ENCODE measurements around the gene ACTL7B. TPM values are rescaled to one million over a fixed set of nuclear protein-coding genes. Genes with fewer than 3 reads are reported as not detected.

Gene ACTL7B
- total and polyA plus RNA-seq, 10 donors: 0.11 TPM; not detected in 9

DNA sequence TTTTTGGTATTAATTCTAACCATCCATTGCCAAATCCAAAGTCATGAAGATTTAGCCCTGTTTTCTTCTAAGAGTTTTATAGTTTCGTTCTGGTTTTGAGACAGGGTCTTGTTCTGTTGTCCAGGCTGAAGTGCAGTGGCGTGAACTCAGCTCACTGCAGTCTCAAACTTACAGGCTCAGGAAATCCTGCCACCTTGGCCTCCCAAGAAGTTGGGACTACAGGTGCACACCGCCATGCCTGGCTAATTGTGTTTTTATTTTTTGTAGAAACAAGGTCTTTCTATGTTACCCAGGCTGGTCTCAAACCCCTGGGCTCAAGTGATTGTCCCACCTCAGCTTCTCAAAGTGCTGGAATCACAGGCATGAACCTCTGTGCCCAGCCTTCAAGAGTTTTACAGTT, 27.3 kb upstream of the ACTL7B start:
- intact Hi-C loops (cut with DNase I; ENCODE audit: low total_unique reads): no loop called here
- 94 to 98% (median 97%) methylated on average over 3 of the region's 3 CpGs for WGBS, 5 donors
- Histone ChIP-seq H3K9me3 (no peaks in the 10 kb centered on the region), H3K4me3 (no peak overlapping the region), H3K4me1 (peaks cover 0 to 14% (median 2%) of the 10 kb centered on the region in 6 donors), H3K27ac (no peak overlapping the region), H3K36me3 (peaks cover 0 to 78% (median 49%) of the 10 kb centered on the region in 6 donors), H3K27me3 (replicated peaks in 1 of 7) (no peaks in the 10 kb centered on the region)
- TF ChIP-seq, protein P1, sequence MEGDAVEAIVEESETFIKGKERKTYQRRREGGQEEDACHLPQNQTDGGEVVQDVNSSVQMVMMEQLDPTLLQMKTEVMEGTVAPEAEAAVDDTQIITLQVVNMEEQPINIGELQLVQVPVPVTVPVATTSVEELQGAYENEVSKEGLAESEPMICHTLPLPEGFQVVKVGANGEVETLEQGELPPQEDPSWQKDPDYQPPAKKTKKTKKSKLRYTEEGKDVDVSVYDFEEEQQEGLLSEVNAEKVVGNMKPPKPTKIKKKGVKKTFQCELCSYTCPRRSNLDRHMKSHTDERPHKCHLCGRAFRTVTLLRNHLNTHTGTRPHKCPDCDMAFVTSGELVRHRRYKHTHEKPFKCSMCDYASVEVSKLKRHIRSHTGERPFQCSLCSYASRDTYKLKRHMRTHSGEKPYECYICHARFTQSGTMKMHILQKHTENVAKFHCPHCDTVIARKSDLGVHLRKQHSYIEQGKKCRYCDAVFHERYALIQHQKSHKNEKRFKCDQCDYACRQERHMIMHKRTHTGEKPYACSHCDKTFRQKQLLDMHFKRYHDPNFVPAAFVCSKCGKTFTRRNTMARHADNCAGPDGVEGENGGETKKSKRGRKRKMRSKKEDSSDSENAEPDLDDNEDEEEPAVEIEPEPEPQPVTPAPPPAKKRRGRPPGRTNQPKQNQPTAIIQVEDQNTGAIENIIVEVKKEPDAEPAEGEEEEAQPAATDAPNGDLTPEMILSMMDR (IDR thresholded peaks at IDR 0.05 in 8 of 11, conservative IDR thresholded peaks at IDR 0.05 in 3 of 11): no peak
- TF ChIP-seq POLR2AphosphoS5 (IDR thresholded peaks at IDR 0.05) (no peak), POLR2A (IDR thresholded peaks at IDR 0.05) (no peak)
- no peak for DNase-seq

DNA sequence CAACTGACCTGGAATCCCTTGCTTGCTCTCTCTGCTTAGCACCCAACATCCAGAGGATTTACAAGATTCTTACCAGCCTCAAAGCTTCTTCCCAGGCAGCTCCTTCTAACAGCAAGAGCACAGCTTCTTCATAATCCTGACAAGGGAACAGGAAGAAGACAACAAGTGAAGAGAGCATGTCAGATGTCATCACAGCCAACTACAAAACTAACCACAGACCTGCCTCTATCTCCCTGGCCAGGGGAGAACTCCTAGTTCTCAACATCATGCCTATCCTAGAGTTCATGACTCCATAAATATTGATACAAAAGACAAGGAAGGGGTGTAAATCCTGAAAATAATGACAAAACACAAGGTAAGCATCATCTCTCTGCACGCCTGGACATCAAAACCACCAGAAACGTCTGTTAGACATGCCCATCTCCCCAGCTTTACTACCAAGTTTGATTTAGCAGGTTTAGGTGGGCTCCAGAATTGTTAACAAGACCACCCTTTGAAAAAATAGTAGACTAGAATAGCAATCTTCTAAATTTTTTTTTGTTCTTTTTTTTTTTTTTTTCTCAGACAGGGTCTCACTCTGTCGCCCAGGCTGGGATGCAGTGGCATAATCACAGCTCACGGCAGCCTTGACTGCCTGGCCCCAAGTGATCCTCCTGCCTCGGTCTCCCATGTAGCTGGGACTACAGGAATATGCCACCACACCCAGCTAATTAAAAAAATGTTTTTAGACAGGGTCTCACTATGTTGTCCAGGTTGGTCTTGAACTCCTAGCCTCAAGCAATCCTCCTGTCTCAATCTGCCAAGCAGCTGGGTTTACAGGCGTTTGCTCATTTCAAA, 26.5 kb upstream of the ACTL7B start:
- DNase-seq: no peak
- 94 to 97% (median 97%) methylated on average over 6 of the region's 6 CpGs for WGBS, 5 donors
- no peaks in the 10 kb centered on the region for H3K9me3 ChIP-seq
- peaks cover 0 to 78% (median 54%) of the 10 kb centered on the region in 6 donors for H3K36me3 ChIP-seq
- H3K27me3 ChIP-seq (replicated peaks in 1 of 7): no peaks in the 10 kb centered on the region
- intact Hi-C loops (cut with DNase I; ENCODE audit: low total_unique reads): no loop called here
- no peak overlapping the region for H3K4me3 ChIP-seq
- H3K4me1 ChIP-seq: peaks cover 0 to 14% (median 1%) of the 10 kb centered on the region in 6 donors
- no peak overlapping the region for H3K27ac ChIP-seq
- TF ChIP-seq, protein P1 (IDR thresholded peaks at IDR 0.05 in 8 of 11, conservative IDR thresholded peaks at IDR 0.05 in 3 of 11): no peak
- TF ChIP-seq POLR2AphosphoS5 (IDR thresholded peaks at IDR 0.05) (no peak), POLR2A (IDR thresholded peaks at IDR 0.05) (no peak)

DNA sequence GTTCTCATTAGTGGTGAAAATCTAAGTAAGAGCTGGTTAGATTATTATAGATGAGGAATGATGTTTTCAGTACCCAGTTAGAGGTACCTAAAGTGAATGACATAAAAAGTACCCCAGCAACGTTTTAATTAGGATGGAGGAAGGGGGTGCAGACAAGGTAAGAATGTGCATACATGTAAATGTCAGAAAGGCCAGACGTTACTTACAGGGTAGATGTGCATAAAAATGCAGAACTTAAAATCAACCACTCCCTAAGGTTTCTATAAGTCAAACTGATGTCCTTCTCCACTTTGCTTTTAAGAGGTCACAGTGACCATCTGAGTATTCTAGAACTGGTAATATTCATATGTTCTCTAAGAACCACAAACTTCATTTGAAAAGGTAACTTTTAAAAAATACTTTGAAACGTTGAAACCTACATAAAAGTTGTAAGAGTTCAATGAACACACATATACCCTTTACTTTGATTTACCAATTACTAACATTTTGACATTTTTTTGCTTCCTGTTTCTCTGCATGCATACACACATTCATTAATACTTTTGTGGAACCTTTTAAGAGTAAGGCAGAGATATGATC, 25.0 kb upstream of the ACTL7B start:
- Histone ChIP-seq H3K27me3 (replicated peaks in 1 of 7) (no peaks in the 10 kb centered on the region), H3K9me3 (no peaks in the 10 kb centered on the region), H3K27ac (no peak overlapping the region), H3K4me1 (peaks cover 0 to 4% (median 0%) of the 10 kb centered on the region in 6 donors), H3K4me3 (no peak overlapping the region), H3K36me3 (peaks cover 0 to 82% (median 65%) of the 10 kb centered on the region in 6 donors)
- TF ChIP-seq, protein P1 (IDR thresholded peaks at IDR 0.05 in 8 of 11, conservative IDR thresholded peaks at IDR 0.05 in 3 of 11): no peak
- TF ChIP-seq POLR2AphosphoS5 (IDR thresholded peaks at IDR 0.05) (no peak), POLR2A (IDR thresholded peaks at IDR 0.05) (no peak)
- no peak for DNase-seq
- intact Hi-C loops (cut with DNase I; ENCODE audit: low total_unique reads): no loop called here
- WGBS, 5 donors: 68 to 91% (median 79%) methylated on average over 3 of the region's 3 CpGs

DNA sequence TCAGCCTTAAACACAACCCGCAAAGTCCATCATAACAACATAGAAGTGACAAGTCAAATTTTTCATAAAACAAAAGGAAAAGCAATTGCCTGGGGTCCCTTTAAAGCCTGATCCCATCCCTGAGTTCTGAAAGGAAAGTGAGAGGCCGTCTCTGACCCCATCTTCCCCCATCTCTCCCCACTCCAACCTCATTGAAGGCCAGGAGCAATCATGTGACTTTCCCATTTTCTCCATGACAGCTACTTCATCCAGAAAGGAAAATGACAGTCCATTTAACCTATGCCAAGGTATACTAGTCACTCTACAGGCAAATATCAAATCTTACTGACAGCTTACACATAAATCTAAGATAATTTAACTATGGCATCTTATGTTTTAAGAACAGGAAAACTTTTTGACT, 21.7 kb upstream of the ACTL7B start:
- H3K9me3 ChIP-seq: no peaks in the 10 kb centered on the region
- TF ChIP-seq POLR2A (IDR thresholded peaks at IDR 0.05) (no peak), POLR2AphosphoS5 (IDR thresholded peaks at IDR 0.05) (no peak)
- TF ChIP-seq, protein P1 (IDR thresholded peaks at IDR 0.05 in 8 of 11, conservative IDR thresholded peaks at IDR 0.05 in 3 of 11): no peak
- no peaks in the 10 kb centered on the region for H3K4me1 ChIP-seq
- intact Hi-C loops (cut with DNase I; ENCODE audit: low total_unique reads): no loop called here
- H3K4me3 ChIP-seq: no peak overlapping the region
- 89 to 99% (median 93%) methylated on average over 2 of the region's 2 CpGs for WGBS, 5 donors
- peaks cover 0 to 100% (median 94%) of the 10 kb centered on the region in 6 donors for H3K36me3 ChIP-seq
- no peaks in the 10 kb centered on the region for H3K27me3 ChIP-seq (replicated peaks in 1 of 7)
- no peak overlapping the region for H3K27ac ChIP-seq
- no peak for DNase-seq
